Neuron (in vitro differentiated cells): ENCODE measurements around the gene PARP8.

Source experiments
- H2AFZ ChIP-seq: one replicate; pipeline ENCODE4 v1.6.1; 2013; ENCODE audit warnings: low read depth, mild to moderate bottlenecking, inconsistent platforms, low read length, moderate library complexity
- H3K27me3 ChIP-seq: one replicate; pipeline ENCODE4 v1.6.1; 2013; ENCODE audit warnings: low read length; ENCODE audit not compliant: insufficient read depth
- H3K36me3 ChIP-seq: one replicate; pipeline ENCODE4 v1.6.1; 2013; ENCODE audit warnings: low read length; ENCODE audit not compliant: insufficient read depth
- H3K4me1 ChIP-seq: one replicate; pipeline ENCODE4 v1.6.1; 2013; ENCODE audit warnings: low read length; ENCODE audit not compliant: insufficient read depth
- H3K4me3 ChIP-seq: 2 replicates; pipeline ENCODE4 v1.5.1; 2013; ENCODE audit warnings: mild to moderate bottlenecking, low read length, moderate library complexity
- H3K9me3 ChIP-seq: one replicate; pipeline ENCODE4 v1.6.1; 2013; ENCODE audit warnings: low read length

The PARP8 gene

DNA sequence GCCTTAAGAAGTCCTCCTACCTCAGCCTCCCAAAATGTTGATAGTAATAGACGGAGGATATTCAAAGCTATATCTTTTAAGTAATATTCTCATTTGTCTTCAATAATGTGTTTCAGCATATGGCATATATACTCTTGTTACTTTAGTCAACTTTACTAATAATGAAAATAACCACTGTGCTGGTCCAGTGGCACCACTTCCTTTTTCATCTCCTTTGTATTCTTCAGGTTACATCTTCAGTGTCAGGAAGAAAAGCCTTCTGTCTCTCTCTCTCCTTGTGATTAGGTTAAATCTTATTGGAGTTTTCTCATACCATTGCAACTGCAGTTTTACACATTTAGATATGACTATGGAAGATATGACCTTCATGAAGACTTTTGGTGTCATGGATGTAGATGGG is 31.3 kb downstream of the PARP8 start:
- Histone ChIP-seq H3K4me1 (peaks cover 3% of the 10 kb centered on the region), H3K27me3 (no peaks in the 10 kb centered on the region), H3K36me3 (no peaks in the 10 kb centered on the region), H2AFZ (no peak overlapping the region), H3K4me3 (no peak overlapping the region), H3K9me3 (peaks cover 2% of the 10 kb centered on the region)

DNA sequence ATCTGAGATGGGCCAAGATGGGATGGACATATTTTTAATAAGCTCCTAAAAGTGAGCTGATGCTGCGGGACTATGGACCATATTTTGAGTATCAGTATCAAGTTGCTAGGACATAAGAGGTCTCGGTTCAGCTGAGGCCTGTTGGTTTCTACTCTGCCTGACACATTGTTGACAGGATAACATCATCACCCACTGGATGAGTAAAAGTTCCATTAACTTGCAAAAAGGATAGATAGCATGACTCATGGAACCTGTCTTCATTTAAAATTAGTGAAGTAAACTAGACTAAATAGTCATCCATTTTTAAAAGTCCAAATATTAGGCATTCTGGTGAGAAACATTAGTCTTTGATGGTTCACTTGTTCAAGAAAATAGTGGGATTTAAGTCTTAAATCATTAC is 33.3 kb downstream of the PARP8 start:
- Histone ChIP-seq H3K4me3 (no peak overlapping the region), H3K27me3 (no peaks in the 10 kb centered on the region), H2AFZ (no peak overlapping the region), H3K36me3 (no peaks in the 10 kb centered on the region), H3K4me1 (no peaks in the 10 kb centered on the region), H3K9me3 (peaks cover 2% of the 10 kb centered on the region)

DNA sequence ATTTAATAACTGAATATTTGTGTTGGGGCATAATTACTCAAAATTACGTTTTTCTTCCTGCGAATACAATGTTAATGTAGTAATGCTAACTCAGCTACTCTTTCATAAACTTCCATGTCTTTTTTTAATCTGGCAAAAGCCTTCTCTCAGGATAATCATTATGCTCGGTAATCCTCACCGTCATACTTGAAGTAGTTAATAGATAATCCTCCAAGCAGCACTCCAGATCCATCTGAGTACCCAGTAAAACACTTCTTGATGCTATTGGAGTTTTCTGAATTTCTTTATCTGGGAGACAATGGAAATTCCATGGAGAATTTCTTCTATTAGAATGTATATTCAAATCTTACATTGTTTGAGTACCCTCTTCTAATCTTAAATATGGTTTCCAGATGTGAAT is 34.3 kb downstream of the PARP8 start:
- H3K4me3 ChIP-seq = no peak overlapping the region
- no peaks in the 10 kb centered on the region for H3K36me3 ChIP-seq
- H3K27me3 ChIP-seq = no peaks in the 10 kb centered on the region
- no peaks in the 10 kb centered on the region for H3K4me1 ChIP-seq
- peaks cover 2% of the 10 kb centered on the region for H3K9me3 ChIP-seq
- H2AFZ ChIP-seq = no peak overlapping the region

DNA sequence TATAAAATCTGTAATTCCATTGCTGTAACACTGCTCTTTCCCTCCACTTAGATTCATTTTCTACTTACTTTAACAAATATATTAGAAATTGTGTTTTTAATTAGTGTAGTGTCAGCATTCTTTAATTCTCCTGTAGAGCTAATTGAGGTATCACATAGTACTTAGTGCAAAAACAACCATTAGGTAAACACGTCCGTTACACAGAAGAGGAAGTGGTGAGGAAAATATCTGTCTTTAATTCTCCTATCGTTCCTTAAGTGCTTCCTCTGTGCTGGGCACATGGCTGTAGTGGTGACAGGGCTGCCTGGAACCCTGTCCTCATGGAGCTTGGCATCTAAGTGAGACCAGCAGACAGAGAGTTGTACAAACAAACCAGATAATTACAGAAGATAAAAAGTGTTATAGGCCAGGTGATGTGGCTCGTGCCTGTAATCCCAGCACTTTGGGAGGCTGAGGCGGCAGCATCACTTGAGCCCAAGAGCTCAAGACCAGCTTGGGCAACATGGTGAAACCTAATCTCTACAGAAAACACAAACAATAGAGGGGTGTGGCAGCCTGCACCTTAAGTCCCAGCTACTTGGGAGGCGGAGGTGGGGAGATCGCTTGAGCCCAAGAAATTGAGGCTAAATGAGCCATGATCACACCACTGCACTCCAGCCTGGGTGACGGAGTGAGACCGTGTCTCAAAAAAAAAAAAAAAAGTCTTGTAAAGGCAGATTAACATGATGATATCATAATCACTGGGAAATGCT is 36.4 kb downstream of the PARP8 start:
- H3K4me3 ChIP-seq = no peak overlapping the region
- H3K27me3 ChIP-seq = no peaks in the 10 kb centered on the region
- H3K4me1 ChIP-seq = no peaks in the 10 kb centered on the region
- no peaks in the 10 kb centered on the region for H3K36me3 ChIP-seq
- peaks cover 2% of the 10 kb centered on the region for H3K9me3 ChIP-seq
- H2AFZ ChIP-seq = no peak overlapping the region

DNA sequence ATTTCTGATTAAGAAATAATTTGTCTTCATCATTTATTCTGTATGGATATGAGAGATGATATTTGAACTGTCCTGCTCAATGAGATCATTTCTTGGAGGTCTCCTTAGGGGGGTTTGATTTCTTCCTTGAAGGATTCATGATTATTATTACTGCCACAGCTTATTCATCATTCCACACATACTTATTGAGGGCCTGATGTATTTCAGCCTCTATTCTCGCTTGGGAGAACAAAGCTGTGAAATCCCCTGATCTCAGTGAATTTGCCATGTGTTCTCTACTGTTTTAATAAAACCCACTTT is 36.9 kb downstream of the PARP8 start:
- Histone ChIP-seq H2AFZ (no peak overlapping the region), H3K9me3 (peaks cover 2% of the 10 kb centered on the region), H3K36me3 (no peaks in the 10 kb centered on the region), H3K27me3 (no peaks in the 10 kb centered on the region), H3K4me3 (no peak overlapping the region), H3K4me1 (no peaks in the 10 kb centered on the region)

DNA sequence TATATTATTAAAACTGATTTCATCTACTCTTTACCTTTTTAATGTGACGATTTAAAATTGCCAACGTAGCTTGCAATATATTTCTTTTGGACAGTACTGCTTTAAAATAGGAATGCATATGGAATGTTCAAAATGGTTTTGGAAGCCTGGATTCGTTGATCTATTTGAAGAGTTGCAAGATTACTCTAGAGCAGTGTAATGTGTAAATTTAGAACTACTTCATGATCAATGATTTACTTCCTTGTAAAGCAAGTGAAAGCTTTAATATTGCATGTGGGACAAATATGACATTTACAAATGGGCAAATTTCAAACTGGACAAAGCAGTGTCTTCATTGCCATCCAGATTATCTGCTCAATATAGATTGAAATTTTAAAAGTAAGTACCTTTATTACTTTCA is 38.3 kb downstream of the PARP8 start:
- Histone ChIP-seq H3K27me3 (no peaks in the 10 kb centered on the region), H2AFZ (no peak overlapping the region), H3K4me1 (no peaks in the 10 kb centered on the region), H3K36me3 (no peaks in the 10 kb centered on the region), H3K9me3 (peaks cover 2% of the 10 kb centered on the region), H3K4me3 (no peak overlapping the region)

DNA sequence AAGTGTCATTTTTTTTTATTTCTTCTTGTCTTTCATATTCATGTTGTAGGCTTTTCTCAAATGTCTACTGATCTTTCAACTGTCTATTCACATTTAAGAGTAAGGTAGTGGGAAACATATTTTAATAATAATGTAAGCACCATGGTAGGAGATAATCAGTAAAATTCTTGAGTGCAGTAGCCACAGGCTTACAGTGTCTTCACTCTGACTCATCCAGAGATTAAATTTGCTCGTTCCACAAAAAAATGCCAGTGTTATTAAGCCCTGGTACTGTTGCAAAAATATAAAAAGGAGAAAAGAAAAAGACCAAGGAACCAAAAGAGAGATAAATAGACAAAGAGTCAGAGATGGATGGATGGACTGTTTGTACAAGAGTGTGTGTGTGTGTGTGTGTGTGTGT is 43.0 kb downstream of the PARP8 start:
- H3K36me3 ChIP-seq = no peaks in the 10 kb centered on the region
- no peaks in the 10 kb centered on the region for H3K4me1 ChIP-seq
- no peak overlapping the region for H2AFZ ChIP-seq
- H3K27me3 ChIP-seq = no peaks in the 10 kb centered on the region
- H3K9me3 ChIP-seq = no peaks in the 10 kb centered on the region
- no peak overlapping the region for H3K4me3 ChIP-seq

DNA sequence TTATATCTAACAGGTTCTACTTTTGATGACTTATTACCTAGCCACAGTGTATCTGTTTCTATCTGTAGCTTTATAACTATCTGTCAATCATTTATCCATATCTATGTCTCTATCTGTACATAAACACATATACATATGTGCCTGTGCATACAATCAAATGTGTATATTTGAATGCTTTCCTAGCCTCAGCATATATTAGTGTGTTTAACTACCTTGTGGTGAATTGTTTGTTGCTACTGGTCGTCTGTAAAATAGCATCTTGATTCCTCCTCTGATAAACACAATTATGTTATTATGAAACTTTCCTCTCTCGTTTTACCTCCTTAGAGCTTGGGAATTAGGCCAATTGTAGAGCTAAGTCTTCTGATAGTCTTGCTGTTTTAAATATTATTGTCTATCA is 44.4 kb downstream of the PARP8 start:
- no peak overlapping the region for H2AFZ ChIP-seq
- no peaks in the 10 kb centered on the region for H3K36me3 ChIP-seq
- no peaks in the 10 kb centered on the region for H3K4me1 ChIP-seq
- no peak overlapping the region for H3K4me3 ChIP-seq
- no peaks in the 10 kb centered on the region for H3K27me3 ChIP-seq
- H3K9me3 ChIP-seq = no peaks in the 10 kb centered on the region

DNA sequence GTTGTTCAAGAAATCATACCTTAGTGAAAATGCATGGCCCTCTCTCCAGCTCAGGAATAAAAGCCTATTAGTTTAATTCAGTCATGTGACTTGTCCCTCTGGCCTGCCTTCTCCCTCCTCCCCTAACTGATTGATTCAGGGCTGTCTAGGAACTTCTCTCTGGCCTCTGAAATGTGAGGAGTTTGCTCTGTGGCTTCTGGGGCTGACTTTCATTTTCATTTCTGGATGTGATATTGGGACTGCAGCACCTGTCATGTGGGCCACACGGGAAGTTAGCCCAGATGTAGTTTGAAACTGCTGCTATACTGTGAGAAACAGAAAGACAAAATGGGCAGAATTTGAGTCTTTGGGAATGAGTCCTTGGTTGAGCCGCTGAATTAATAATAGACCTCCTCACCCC is 44.8 kb downstream of the PARP8 start:
- Histone ChIP-seq H3K36me3 (no peaks in the 10 kb centered on the region), H3K9me3 (no peaks in the 10 kb centered on the region), H3K27me3 (no peaks in the 10 kb centered on the region), H3K4me1 (no peaks in the 10 kb centered on the region), H2AFZ (no peak overlapping the region), H3K4me3 (no peak overlapping the region)

DNA sequence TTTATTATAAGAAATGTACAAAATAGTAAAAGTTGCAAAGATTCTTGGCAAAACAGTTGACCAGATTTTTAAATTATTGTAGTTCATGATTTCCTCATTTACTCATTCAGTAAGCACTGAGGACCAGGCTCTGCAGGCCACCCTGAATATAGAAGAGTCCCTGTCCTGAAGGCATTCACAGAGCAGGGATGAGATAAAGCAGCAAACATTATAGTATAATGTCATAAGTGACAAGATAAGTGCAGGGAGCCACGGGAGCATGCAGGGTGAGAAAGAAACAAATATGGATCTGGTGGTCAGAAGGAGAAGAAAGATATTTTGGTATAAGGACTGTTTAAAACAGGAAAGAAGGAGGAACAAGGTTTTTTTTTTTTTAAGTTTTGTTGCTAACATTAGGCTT is 46.0 kb downstream of the PARP8 start:
- no peak overlapping the region for H2AFZ ChIP-seq
- no peaks in the 10 kb centered on the region for H3K9me3 ChIP-seq
- no peaks in the 10 kb centered on the region for H3K36me3 ChIP-seq
- no peak overlapping the region for H3K4me3 ChIP-seq
- no peaks in the 10 kb centered on the region for H3K4me1 ChIP-seq
- H3K27me3 ChIP-seq = no peaks in the 10 kb centered on the region

DNA sequence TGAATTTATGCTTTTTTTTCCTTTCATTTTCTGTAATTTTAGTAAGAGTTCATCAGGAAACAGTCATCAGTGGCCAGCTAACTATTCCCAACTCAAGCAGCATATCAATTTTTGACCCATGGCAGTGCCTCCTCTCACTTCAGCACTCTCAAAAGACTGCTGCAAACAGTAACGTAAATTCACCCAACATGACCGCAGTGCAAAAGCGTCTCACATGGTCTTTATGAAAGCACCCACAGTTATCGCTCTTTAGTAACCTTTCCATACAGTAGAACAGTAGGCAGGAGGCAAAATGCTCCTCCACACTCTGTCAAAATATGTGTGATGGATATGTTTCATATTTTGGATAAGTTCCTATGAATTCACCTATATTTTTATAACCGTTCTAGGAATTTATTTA is 48.6 kb downstream of the PARP8 start:
- no peaks in the 10 kb centered on the region for H3K27me3 ChIP-seq
- H3K36me3 ChIP-seq = no peaks in the 10 kb centered on the region
- no peaks in the 10 kb centered on the region for H3K4me1 ChIP-seq
- H2AFZ ChIP-seq = no peak overlapping the region
- no peak overlapping the region for H3K4me3 ChIP-seq
- H3K9me3 ChIP-seq = no peaks in the 10 kb centered on the region

DNA sequence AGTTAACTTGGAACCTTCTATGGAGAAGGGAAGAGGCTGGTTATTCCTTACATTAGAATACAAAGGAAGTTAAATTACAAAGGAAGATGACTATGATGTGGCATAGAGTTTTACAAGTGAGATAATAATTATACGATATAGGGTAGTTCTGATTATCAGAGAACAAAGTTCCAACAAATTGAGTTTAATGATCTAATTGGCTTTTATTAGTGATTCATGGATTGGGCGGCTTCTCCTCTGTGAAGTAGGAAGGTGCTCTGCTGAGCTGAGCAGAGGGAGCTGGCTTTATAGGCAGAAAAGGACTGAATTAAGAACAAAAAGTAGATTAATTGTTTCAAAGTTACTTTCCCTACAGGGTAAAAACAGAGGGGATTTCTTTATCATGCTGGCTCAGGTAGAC is 49.7 kb downstream of the PARP8 start:
- Histone ChIP-seq H3K36me3 (no peaks in the 10 kb centered on the region), H3K4me3 (no peak overlapping the region), H3K27me3 (no peaks in the 10 kb centered on the region), H3K4me1 (peaks cover 4% of the 10 kb centered on the region), H2AFZ (no peak overlapping the region), H3K9me3 (no peaks in the 10 kb centered on the region)

DNA sequence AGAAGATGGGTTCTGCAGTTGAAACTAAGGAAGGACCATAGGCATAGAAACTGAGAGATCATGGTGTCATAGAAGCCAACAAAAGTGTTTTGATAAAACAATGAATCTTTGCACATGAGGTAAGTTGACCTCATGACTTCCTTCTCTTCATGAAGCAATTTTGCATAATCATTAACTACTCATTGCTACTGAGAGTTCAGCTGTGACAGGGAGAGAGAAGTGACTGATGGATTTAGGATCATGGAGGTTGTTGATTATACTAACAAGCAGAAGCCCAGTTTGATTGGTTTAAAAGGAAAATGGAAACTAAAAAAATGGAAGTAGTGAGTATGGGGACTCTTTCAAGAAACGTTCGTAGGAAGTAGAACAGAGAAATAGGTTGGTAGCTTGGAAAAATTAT is 51.2 kb downstream of the PARP8 start:
- Histone ChIP-seq H2AFZ (no peak overlapping the region), H3K27me3 (no peaks in the 10 kb centered on the region), H3K36me3 (no peaks in the 10 kb centered on the region), H3K9me3 (no peaks in the 10 kb centered on the region), H3K4me1 (peaks cover 4% of the 10 kb centered on the region), H3K4me3 (no peak overlapping the region)

DNA sequence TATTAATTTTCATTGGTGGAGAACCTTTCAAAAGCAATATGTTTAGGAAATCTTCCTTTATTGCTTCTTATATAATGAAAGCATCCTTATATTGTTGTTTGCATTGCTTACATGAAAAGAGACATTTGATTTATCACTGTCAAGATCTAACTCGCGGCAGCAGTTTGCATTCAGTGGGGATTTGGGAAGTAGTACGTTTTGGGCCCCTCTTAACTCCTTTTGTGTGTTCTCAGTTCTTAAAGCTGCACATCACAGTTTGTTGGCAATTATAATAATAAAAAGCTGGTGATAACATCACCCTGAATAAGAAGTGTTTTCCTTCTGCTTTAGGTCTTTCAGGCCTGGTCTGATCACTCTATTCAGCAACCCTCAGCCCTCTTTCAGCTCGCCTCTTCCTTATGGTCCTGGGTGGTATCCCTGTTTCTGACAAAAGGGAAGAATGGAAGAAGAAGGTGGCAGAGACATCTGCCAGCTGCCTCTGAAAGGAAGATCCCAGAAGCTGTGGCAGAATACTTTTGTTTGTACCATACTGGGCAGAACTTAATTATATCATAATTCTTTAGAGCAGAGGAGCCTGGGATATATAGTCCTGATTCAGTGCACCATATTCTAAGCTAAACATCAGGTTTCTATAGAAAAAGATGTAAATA is 53.7 kb downstream of the PARP8 start:
- peaks cover 4% of the 10 kb centered on the region for H3K4me1 ChIP-seq
- no peak overlapping the region for H3K4me3 ChIP-seq
- H2AFZ ChIP-seq = no peak overlapping the region
- no peaks in the 10 kb centered on the region for H3K9me3 ChIP-seq
- no peaks in the 10 kb centered on the region for H3K36me3 ChIP-seq
- no peaks in the 10 kb centered on the region for H3K27me3 ChIP-seq
